Peyer's patch (tissue), 4 donors: ENCODE results near the gene RUVBL1.

ENCODE experiments used
- POLR2A ChIP-seq, 2 donors: fragments of 450-650 bp; IDR thresholded peaks; one replicate each; pipeline ENCODE4 v1.5.1; 2017; ENCODE audit warnings: antibody characterized with exemption in 2 of 2, mild to moderate bottlenecking in 2 of 2, moderate library complexity in 2 of 2
- TF ChIP-seq, protein P1 (sequence below), 6 experiments: fragments of 450-650 bp in 4 of 6; fragments of 200-600 bp in 2 of 6; sonication (generic) in 1 of 6; IDR thresholded peaks; one replicate each; pipeline ENCODE4 v1.5.1; 2017 to 2019; ENCODE audit warnings: antibody characterized with exemption in 6 of 6, mild to moderate bottlenecking in 3 of 6, moderate library complexity in 1 of 6

DNA sequence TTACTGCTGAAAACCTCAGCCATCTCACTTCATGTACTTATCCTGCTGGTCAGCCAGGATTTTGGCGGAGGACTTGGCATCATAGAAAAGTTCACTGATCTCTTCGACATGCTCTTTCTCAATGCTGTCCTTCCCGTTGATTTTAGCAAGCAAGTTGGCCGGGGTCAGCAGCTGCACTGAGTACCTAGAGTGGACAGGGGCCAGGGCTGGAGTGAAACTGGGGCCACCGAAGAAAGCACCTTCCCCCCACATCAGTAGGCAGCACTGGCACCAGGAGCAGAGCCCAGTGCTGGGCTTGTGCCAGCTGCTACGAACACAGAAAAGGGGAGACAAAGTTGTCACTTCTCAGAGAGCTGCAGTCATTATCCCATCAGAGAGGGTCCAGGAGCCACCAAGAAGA, 42.4 kb downstream of the RUVBL1 start:
- TF ChIP-seq, protein P1, sequence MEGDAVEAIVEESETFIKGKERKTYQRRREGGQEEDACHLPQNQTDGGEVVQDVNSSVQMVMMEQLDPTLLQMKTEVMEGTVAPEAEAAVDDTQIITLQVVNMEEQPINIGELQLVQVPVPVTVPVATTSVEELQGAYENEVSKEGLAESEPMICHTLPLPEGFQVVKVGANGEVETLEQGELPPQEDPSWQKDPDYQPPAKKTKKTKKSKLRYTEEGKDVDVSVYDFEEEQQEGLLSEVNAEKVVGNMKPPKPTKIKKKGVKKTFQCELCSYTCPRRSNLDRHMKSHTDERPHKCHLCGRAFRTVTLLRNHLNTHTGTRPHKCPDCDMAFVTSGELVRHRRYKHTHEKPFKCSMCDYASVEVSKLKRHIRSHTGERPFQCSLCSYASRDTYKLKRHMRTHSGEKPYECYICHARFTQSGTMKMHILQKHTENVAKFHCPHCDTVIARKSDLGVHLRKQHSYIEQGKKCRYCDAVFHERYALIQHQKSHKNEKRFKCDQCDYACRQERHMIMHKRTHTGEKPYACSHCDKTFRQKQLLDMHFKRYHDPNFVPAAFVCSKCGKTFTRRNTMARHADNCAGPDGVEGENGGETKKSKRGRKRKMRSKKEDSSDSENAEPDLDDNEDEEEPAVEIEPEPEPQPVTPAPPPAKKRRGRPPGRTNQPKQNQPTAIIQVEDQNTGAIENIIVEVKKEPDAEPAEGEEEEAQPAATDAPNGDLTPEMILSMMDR (IDR thresholded peaks at IDR 0.05): no peak
- no peak for TF ChIP-seq POLR2A (IDR thresholded peaks at IDR 0.05)
